Tibial nerve (tissue), 4 donors: ENCODE results near the gene LAMC3. TPM values are rescaled to one million over a fixed set of nuclear protein-coding genes. Genes with fewer than 3 reads are reported as not detected.

Experiments
- DNase-seq, 2 donors: peaks; one replicate each; pipeline ENCODE4 v3.0.0-alpha.2; 2019; ENCODE audit warnings: low spot score in 2 of 2
- H3K27ac ChIP-seq, 4 donors: fragments of 200-600 bp; sonication (generic) in 3 of 4; one replicate each; pipeline ENCODE4 v1.5.1; 2017 to 2019; ENCODE audit warnings: mild to moderate bottlenecking in 1 of 4
- H3K27me3 ChIP-seq, 2 donors: fragments of 200-600 bp; sonication (generic) in 1 of 2; one replicate each; pipeline versions ENCODE4 v1.5.1 to v1.6.0; 2017 to 2019
- H3K36me3 ChIP-seq, 3 donors: fragments of 200-600 bp; sonication (generic); one replicate each; pipeline ENCODE4 v1.5.1; 2018 to 2019
- H3K4me1 ChIP-seq, 4 donors: fragments of 200-600 bp; sonication (generic) in 3 of 4; one replicate each; pipeline ENCODE4 v1.5.1; 2017 to 2019
- H3K4me3 ChIP-seq, 4 donors: fragments of 200-600 bp; sonication (generic) in 3 of 4; one replicate each; pipeline ENCODE4 v1.5.1; 2017 to 2019; ENCODE audit warnings: mild to moderate bottlenecking in 1 of 4, moderate library complexity in 1 of 4
- H3K9me3 ChIP-seq, 4 donors: fragments of 200-600 bp; sonication (generic) in 3 of 4; one replicate each; pipeline ENCODE4 v1.5.1; 2017 to 2019
- EP300 ChIP-seq, 2 donors: sonication (generic); formaldehyde crosslinking; IDR thresholded peaks; one replicate each; pipeline ENCODE4 v1.6.1; 2017; ENCODE audit warnings: antibody characterized with exemption in 2 of 2, mild to moderate bottlenecking in 1 of 2
- POLR2A ChIP-seq, 2 donors: fragments of 450-650 bp; IDR thresholded peaks; one replicate each; pipeline ENCODE4 v1.6.1; 2017; ENCODE audit warnings: antibody characterized with exemption in 2 of 2, mild to moderate bottlenecking in 2 of 2, moderate library complexity in 2 of 2
- WGBS, 2 donors: methylation state at CpG; one replicate each; pipeline ENCODE4 v1.1.5; 2018; 5-methylcytosine and 5-hydroxymethylcytosine counted together
- total RNA-seq, 4 donors: library from RNA; depleted of rRNA; stranded (reverse); fragments of >200 nt; gene quantifications; one replicate each; pipeline ENCODE4 v1.1.0, GENCODE V29; 2016
- TF ChIP-seq, protein P1 (sequence below), 5 experiments: fragments of 200-600 bp in 3 of 5; fragments of 450-650 bp in 2 of 5; sonication (generic) in 3 of 5; IDR thresholded peaks; one replicate each; pipeline ENCODE4 v1.5.1; 2016 to 2019; ENCODE audit warnings: antibody characterized with exemption in 5 of 5, mild to moderate bottlenecking in 3 of 5, moderate library complexity in 2 of 5

LAMC3 gene
- total RNA-seq, 4 donors from 2014 or later, result 0.21 to 1.6 TPM; not detected in 2

DNA sequence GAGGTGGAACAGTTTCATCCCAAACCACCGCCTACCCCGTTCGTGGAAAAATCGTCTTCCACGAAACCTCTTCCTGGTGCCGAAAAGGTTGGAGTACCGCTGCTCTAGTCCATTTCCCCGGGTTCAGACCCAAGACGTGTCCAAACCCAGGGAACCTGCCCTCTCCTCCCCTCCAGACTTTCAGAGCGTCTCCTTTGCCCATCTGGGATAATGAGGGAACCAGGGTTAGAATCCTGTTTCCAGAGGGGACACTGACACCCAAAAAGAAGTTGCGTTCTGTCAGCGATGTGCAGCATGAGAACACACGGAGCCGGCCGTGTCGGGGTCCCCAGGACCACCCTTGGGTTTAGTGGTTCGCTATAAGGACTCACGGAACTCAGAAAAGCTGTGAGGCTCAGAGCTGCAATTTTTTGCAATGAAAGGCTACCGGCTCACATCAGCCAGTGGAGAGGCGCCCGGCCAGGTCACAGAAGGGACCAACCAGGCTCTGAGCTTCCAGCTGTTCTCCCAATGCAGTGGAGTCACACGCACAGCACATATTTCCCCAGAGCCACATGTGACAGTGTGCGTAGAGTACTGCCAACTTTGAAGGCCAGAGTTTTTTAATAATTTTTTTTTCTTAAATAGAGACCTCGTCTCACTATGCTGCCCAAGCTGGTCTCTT is 19.4 kb downstream of the LAMC3 start:
- H3K4me1 ChIP-seq, result no peaks in the 10 kb centered on the region
- no peaks in the 10 kb centered on the region for H3K27me3 ChIP-seq
- WGBS, 2 donors, result 75 to 85% methylated on average over 24 of the region's 24 CpGs
- no peak for DNase-seq
- no peaks in the 10 kb centered on the region for H3K36me3 ChIP-seq
- no peak overlapping the region for H3K27ac ChIP-seq
- no peak overlapping the region for H3K4me3 ChIP-seq
- TF ChIP-seq EP300 (IDR thresholded peaks at IDR 0.05), result no peak
- TF ChIP-seq POLR2A (IDR thresholded peaks at IDR 0.05), result no peak
- TF ChIP-seq, protein P1, sequence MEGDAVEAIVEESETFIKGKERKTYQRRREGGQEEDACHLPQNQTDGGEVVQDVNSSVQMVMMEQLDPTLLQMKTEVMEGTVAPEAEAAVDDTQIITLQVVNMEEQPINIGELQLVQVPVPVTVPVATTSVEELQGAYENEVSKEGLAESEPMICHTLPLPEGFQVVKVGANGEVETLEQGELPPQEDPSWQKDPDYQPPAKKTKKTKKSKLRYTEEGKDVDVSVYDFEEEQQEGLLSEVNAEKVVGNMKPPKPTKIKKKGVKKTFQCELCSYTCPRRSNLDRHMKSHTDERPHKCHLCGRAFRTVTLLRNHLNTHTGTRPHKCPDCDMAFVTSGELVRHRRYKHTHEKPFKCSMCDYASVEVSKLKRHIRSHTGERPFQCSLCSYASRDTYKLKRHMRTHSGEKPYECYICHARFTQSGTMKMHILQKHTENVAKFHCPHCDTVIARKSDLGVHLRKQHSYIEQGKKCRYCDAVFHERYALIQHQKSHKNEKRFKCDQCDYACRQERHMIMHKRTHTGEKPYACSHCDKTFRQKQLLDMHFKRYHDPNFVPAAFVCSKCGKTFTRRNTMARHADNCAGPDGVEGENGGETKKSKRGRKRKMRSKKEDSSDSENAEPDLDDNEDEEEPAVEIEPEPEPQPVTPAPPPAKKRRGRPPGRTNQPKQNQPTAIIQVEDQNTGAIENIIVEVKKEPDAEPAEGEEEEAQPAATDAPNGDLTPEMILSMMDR (IDR thresholded peaks at IDR 0.05), result no peak
- no peaks in the 10 kb centered on the region for H3K9me3 ChIP-seq

- no peaks in the 10 kb centered on the region for H3K36me3 ChIP-seq
- H3K4me1 ChIP-seq, result no peaks in the 10 kb centered on the region
- TF ChIP-seq EP300 (IDR thresholded peaks at IDR 0.05), result no peak
- no peak overlapping the region for H3K27ac ChIP-seq
- H3K9me3 ChIP-seq, result no peaks in the 10 kb centered on the region
- H3K4me3 ChIP-seq, result no peak overlapping the region
- 78 to 86% methylated on average over 13 to 14 of the region's 14 CpGs for WGBS, 2 donors
- no peak for DNase-seq
- H3K27me3 ChIP-seq, result no peaks in the 10 kb centered on the region
These were observed 20.1 kb downstream of the LAMC3 start for GRCh38 chr9:131028931-131029573.

GRCh38 chr9:131029574-131029952 is 20.6 kb downstream of the LAMC3 start:
- TF ChIP-seq, protein P1 (IDR thresholded peaks at IDR 0.05), result no peak
- TF ChIP-seq POLR2A (IDR thresholded peaks at IDR 0.05), result no peak
- no peak for TF ChIP-seq EP300 (IDR thresholded peaks at IDR 0.05)
- no peaks in the 10 kb centered on the region for H3K36me3 ChIP-seq

GRCh38 chr9:131030239-131031004 is 21.4 kb downstream of the LAMC3 start:
- no peaks in the 10 kb centered on the region for H3K9me3 ChIP-seq
- H3K4me1 ChIP-seq, result no peaks in the 10 kb centered on the region
- no peak overlapping the region for H3K27ac ChIP-seq
- no peaks in the 10 kb centered on the region for H3K36me3 ChIP-seq
- 87 to 90% methylated on average over 9 to 12 of the region's 13 CpGs for WGBS, 2 donors
- DNase-seq, result no peak
- no peak overlapping the region for H3K4me3 ChIP-seq
- no peaks in the 10 kb centered on the region for H3K27me3 ChIP-seq
- TF ChIP-seq POLR2A (IDR thresholded peaks at IDR 0.05), result no peak

More at GRCh38 chr9:131029574-131029952, 20.6 kb downstream of the LAMC3 start:
- H3K4me1 ChIP-seq, result no peaks in the 10 kb centered on the region
- H3K27me3 ChIP-seq, result no peaks in the 10 kb centered on the region
- no peaks in the 10 kb centered on the region for H3K9me3 ChIP-seq
- H3K27ac ChIP-seq, result no peak overlapping the region
- H3K4me3 ChIP-seq, result no peak overlapping the region
- DNase-seq, result no peak
- WGBS, 2 donors, result 82 to 93% methylated on average over 3 of the region's 3 CpGs

- Histone ChIP-seq H3K36me3 (no peaks in the 10 kb centered on the region), H3K4me3 (no peak overlapping the region), H3K27me3 (no peaks in the 10 kb centered on the region), H3K9me3 (no peaks in the 10 kb centered on the region), H3K27ac (no peak overlapping the region), H3K4me1 (no peaks in the 10 kb centered on the region)
- WGBS, 2 donors, result 83% methylated on average over 17 of the region's 17 CpGs
- DNase-seq, result no peak
- TF ChIP-seq, protein P1 (IDR thresholded peaks at IDR 0.05), result no peak
- no peak for TF ChIP-seq POLR2A (IDR thresholded peaks at IDR 0.05)
- no peak for TF ChIP-seq EP300 (IDR thresholded peaks at IDR 0.05)
These were observed 22.1 kb downstream of the LAMC3 start for GRCh38 chr9:131031005-131031641.
